ENCODE measurements around the gene WDR12. TPM values are rescaled to one million over a fixed set of nuclear protein-coding genes. Genes with fewer than 3 reads are reported as not detected.

Gene WDR12
- total RNA-seq, 1 experiment from 2014 or later: 100 TPM

GRCh38 chr2:202824901-202825300 is 86.6 kb downstream of the WDR12 start:
- intact Hi-C loops (cut with micrococcal nuclease; ENCODE audit: unreplicated experiment) (no loop called here), in situ Hi-C loops (cut with HindIII; ENCODE audit: low pct_unique_long_range_greater_than_20kb, low sequenced_read_pairs) (no loop called here)
- BruUV-seq (replicated peaks): no TSS peak
- H3K4me3 ChIP-seq (ENCODE audit: low read depth in 2 of 2, low read length in 2 of 2): no peak overlapping the region
- ChIA-PET CTCF (no interaction called here), POLR2A (no interaction called here)
- no peaks in the 10 kb centered on the region for H3K27me3 ChIP-seq (ENCODE audit: control insufficient read depth, insufficient read depth, low read length)
- no peaks in the 10 kb centered on the region for H3K4me1 ChIP-seq (ENCODE audit: control insufficient read depth, insufficient read depth, low read length)
- no peak for ATAC-seq
- no peak overlapping the region for H3K27ac ChIP-seq (ENCODE audit: low read length)
- no peak for DNase-seq (ENCODE audit: low read depth, low spot score)
- H3K9me3 ChIP-seq (ENCODE audit: control insufficient read depth, insufficient read depth, low read depth, low read length): no peaks in the 10 kb centered on the region
- no peak for TF ChIP-seq POLR2AphosphoS5 (IDR thresholded peaks at IDR 0.05; ENCODE audit: low read depth, low read length)
- no peak for TF ChIP-seq REST (IDR thresholded peaks at IDR 0.05; ENCODE audit: insufficient read depth in 1 of 2, low read depth in 2 of 2, low read length in 1 of 2)
- TF ChIP-seq TCF7L2 (IDR thresholded peaks at IDR 0.05; ENCODE audit: low read depth, low read length): no peak
- TF ChIP-seq SIN3A (IDR thresholded peaks at IDR 0.05; ENCODE audit: borderline replicate concordance, insufficient read depth, low read depth, low read length): no peak
- TF ChIP-seq CTCF (IDR thresholded peaks at IDR 0.05): no peak
- no peaks in the 10 kb centered on the region for H3K36me3 ChIP-seq (ENCODE audit: control insufficient read depth, insufficient read depth, low read length)

Other genes with a start within 250 kb of the WDR12 start
- gene ICA1L, start 39.9 kb downstream of the WDR12 start, total RNA-seq (2021; ENCODE audit: unreplicated experiment): 6.4 TPM
- 8.0 TPM for gene CARF, start 602 bp upstream of the WDR12 start, total RNA-seq (2021; ENCODE audit: unreplicated experiment)
- 26.1 TPM for gene NBEAL1, start 103.2 kb upstream of the WDR12 start, total RNA-seq (2021; ENCODE audit: unreplicated experiment)